HG02938 (cell line): ENCODE results near the gene ECPAS.
"Not testable (repeated sequence)": the region's sequence is repeated elsewhere in the genome, so short reads cannot be mapped to it uniquely, and the experiment has no call there.

ENCODE experiments used
- ATAC-seq: cut with Tn5 transposase; IDR thresholded peaks from one replicate; pipeline ENCODE4 v1.9.1; 2021; ENCODE audit warnings: mild to moderate bottlenecking, moderate library complexity; ENCODE audit not compliant: unreplicated experiment

Gene ECPAS

GRCh38 chr9:111360881-111361280 is 123.3 kb downstream of the ECPAS start:
- no peak for ATAC-seq

- no peak for ATAC-seq
These were observed 127.5 kb downstream of the ECPAS start for GRCh38 chr9:111356481-111357244.

GRCh38 chr9:111352545-111352944 is 131.6 kb downstream of the ECPAS start:
- no peak for ATAC-seq

GRCh38 chr9:111350556-111350955 is 133.6 kb downstream of the ECPAS start:
- ATAC-seq, result no peak

DNA sequence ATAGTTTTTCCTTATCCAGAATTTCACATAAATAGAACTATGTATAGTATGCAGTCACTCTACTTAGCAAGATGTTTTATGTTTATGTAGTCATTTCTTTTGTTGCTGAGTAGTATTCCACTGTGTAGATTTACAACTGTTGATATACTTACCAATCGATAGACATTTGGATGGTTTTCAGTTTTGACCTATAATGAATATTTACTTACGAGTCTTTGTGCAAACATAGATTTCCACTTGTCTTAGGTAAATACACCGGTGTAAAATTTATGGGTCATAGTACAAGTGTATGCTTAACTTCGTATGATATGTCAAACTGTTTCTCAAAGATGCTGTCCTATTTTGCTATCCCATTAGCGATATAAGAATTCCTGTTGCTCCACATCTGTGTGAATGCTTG is 134.4 kb downstream of the ECPAS start:
- no peak for ATAC-seq

DNA sequence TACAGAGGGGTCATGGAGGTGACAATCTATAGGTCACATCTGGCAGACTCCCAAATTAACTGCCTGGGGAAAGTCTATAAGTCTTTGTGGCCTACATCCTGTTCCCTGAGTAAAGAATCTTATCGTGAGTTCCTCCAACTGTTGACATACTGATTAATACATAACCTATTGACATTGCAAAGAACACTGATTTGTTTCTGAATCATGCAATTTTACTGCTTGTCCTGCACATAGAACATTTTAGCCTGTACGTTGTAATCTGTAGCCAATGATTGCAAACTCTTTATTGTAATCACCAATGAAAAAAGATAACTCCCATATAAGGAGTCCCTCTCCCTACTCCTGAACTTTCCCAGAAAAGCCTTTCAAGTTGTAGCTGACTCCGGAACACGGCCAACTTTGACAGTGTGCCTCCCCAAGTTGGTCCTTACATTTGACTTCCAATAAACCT is 135.3 kb downstream of the ECPAS start:
- ATAC-seq, result no peak

- not testable (repeated sequence) for ATAC-seq
These were observed 149.8 kb downstream of the ECPAS start for GRCh38 chr9:111334318-111334863.

DNA sequence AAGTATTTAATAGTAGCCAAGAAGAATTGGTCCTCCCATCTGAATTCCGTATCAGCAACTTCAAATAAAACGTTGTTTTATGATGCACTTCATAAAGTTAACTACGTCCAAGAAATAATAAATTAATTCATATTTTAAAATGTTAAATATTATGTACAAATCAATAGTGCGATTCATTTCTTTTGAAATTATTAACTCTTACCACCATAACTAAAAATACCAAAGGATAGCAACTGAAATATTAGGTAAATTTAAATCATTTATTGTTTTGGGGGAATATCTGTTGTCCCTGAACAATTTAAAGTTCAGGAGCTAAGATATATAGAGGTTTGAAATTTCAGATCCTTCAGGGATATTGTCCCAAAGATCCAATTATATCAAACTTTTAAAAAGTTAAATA is 154.1 kb downstream of the ECPAS start, which contains the start of gene OR2K2:
OR2K2 (minus strand) TSS at position 101 of the 400 bp plus-strand sequence. CDS start 1,791 bp downstream, outside the sequence.
- no peak for ATAC-seq

DNA sequence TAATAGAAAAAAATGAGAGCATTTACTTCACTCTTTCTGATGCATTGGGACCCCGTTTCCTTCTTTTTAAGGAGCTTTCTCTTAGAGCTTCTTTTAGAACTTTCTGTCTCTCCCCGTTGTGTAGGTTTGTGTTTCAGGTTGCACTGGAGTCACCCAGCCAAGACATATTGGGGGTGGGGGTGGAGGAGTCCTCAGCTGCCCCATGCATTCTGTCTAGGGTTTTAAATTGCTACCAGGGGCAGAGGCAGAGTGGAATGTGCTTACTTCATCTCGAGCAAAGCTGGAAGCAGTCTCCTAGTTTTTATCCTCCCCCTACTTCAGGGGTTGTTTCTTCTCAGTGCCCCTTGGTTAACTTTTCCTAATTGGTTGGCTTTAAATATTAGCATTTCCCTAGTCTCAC is 163.6 kb downstream of the ECPAS start:
- no peak for ATAC-seq

GRCh38 chr9:111316796-111317195 is 167.4 kb downstream of the ECPAS start:
- ATAC-seq, result no peak
